Vagina (tissue), 2 donors: ENCODE measurements around the gene THSD7B. TPM values are rescaled to one million over a fixed set of nuclear protein-coding genes. Genes with fewer than 3 reads are reported as not detected.

Experiments used
- DNase-seq, 2 donors: peaks; one replicate each; pipeline ENCODE4 v3.0.0-alpha.2; 2017; ENCODE audit errors: extremely low spot score in 2 of 2
- H3K27ac ChIP-seq: fragments of 200-600 bp; sonication (generic); one replicate; pipeline ENCODE4 v1.5.1; 2019
- H3K27me3 ChIP-seq: fragments of 200-600 bp; sonication (generic); one replicate; pipeline ENCODE4 v1.5.1; 2019
- H3K36me3 ChIP-seq, 2 donors: fragments of 200-600 bp; sonication (generic); one replicate each; pipeline ENCODE4 v1.5.1; 2017 to 2019
- H3K4me1 ChIP-seq: fragments of 200-600 bp; sonication (generic); one replicate; pipeline ENCODE4 v1.5.1; 2019
- H3K4me3 ChIP-seq, 2 donors: fragments of 200-600 bp; sonication (generic); 1 replicate in 1 of 2; 2 replicates in 1 of 2; pipeline ENCODE4 v1.5.1; 2016 to 2019
- H3K9me3 ChIP-seq: fragments of 200-600 bp; sonication (generic); one replicate; pipeline ENCODE4 v1.5.1; 2019
- CTCF ChIP-seq, 3 experiments: fragments of 450-650 bp in 2 of 3; fragments of 200-600 bp in 1 of 3; sonication (generic) in 1 of 3; IDR thresholded peaks; one replicate each; pipeline ENCODE4 v1.5.1; 2017 to 2019; ENCODE audit warnings: antibody characterized with exemption in 3 of 3, mild to moderate bottlenecking in 2 of 3, moderate library complexity in 2 of 3
- POLR2A ChIP-seq, 2 donors: fragments of 450-650 bp; IDR thresholded peaks; one replicate each; pipeline ENCODE4 v1.6.1; 2017; ENCODE audit warnings: antibody characterized with exemption in 2 of 2, mild to moderate bottlenecking in 2 of 2, moderate library complexity in 2 of 2
- POLR2AphosphoS5 ChIP-seq, 2 donors: sonication (generic); formaldehyde crosslinking; IDR thresholded peaks; one replicate each; pipeline ENCODE4 v1.9.0; 2017; ENCODE audit warnings: antibody characterized with exemption in 2 of 2, mild to moderate bottlenecking in 2 of 2, low read depth in 1 of 2; ENCODE audit not compliant: insufficient read depth in 1 of 2
- intact Hi-C: fragments of 100-400 bp; cut with DNase I; formaldehyde crosslinking; loops from one replicate; pipeline ENCODE4 v1.15.1; 2023
- small RNA-seq: library from RNA; depleted of rRNA; stranded (forward); fragments of <200 nt; gene quantifications from one replicate; pipeline ENCODE3, GENCODE V24; 2016
- total RNA-seq: library from RNA; depleted of rRNA; stranded (reverse); fragments of >200 nt; gene quantifications from one replicate; pipeline ENCODE4 v1.2.3, GENCODE V29; 2016

Gene THSD7B
- total RNA-seq, 1 donor from 2014 or later = 0.49 TPM

GRCh38 chr2:137715731-137716191 lies 950.4 kb downstream of the THSD7B start:
- TF ChIP-seq POLR2A (IDR thresholded peaks at IDR 0.05) (no peak), POLR2AphosphoS5 (IDR thresholded peaks at IDR 0.05; ENCODE audit: insufficient read depth in 1 of 2, low read depth in 1 of 2) (no peak), CTCF (IDR thresholded peaks at IDR 0.05) (no peak)
- H3K27ac ChIP-seq = no peak overlapping the region
- DNase-seq = no peak
- H3K4me3 ChIP-seq = no peak overlapping the region
- intact Hi-C loops = no loop called here
- no peaks in the 10 kb centered on the region for H3K9me3 ChIP-seq
- H3K36me3 ChIP-seq = no peaks in the 10 kb centered on the region
- no peaks in the 10 kb centered on the region for H3K4me1 ChIP-seq
- H3K27me3 ChIP-seq = no peaks in the 10 kb centered on the region

GRCh38 chr2:137718786-137719185 lies 953.4 kb downstream of the THSD7B start:
- intact Hi-C loops = no loop called here
- Histone ChIP-seq H3K4me1 (no peaks in the 10 kb centered on the region), H3K9me3 (no peaks in the 10 kb centered on the region), H3K27me3 (no peaks in the 10 kb centered on the region), H3K36me3 (no peaks in the 10 kb centered on the region), H3K4me3 (no peak overlapping the region), H3K27ac (no peak overlapping the region)
- no peak for DNase-seq
- no peak for TF ChIP-seq POLR2A (IDR thresholded peaks at IDR 0.05)
- no peak for TF ChIP-seq POLR2AphosphoS5 (IDR thresholded peaks at IDR 0.05; ENCODE audit: insufficient read depth in 1 of 2, low read depth in 1 of 2)
- no peak for TF ChIP-seq CTCF (IDR thresholded peaks at IDR 0.05)

- H3K4me1 ChIP-seq = no peaks in the 10 kb centered on the region
- H3K27ac ChIP-seq = no peak overlapping the region
- H3K36me3 ChIP-seq = no peaks in the 10 kb centered on the region
- H3K27me3 ChIP-seq = no peaks in the 10 kb centered on the region
- no peak for DNase-seq
- TF ChIP-seq CTCF (IDR thresholded peaks at IDR 0.05) = no peak
- no peak for TF ChIP-seq POLR2A (IDR thresholded peaks at IDR 0.05)
- TF ChIP-seq POLR2AphosphoS5 (IDR thresholded peaks at IDR 0.05; ENCODE audit: insufficient read depth in 1 of 2, low read depth in 1 of 2) = no peak
- no peak overlapping the region for H3K4me3 ChIP-seq
- intact Hi-C loops = no loop called here
- H3K9me3 ChIP-seq = no peaks in the 10 kb centered on the region
Measured at GRCh38 chr2:137721733-137722132, 956.4 kb downstream of the THSD7B start.

GRCh38 chr2:137724912-137725311 lies 959.6 kb downstream of the THSD7B start:
- TF ChIP-seq CTCF (IDR thresholded peaks at IDR 0.05) (no peak), POLR2AphosphoS5 (IDR thresholded peaks at IDR 0.05; ENCODE audit: insufficient read depth in 1 of 2, low read depth in 1 of 2) (no peak), POLR2A (IDR thresholded peaks at IDR 0.05) (no peak)
- Histone ChIP-seq H3K27me3 (no peaks in the 10 kb centered on the region), H3K4me1 (no peaks in the 10 kb centered on the region), H3K36me3 (no peaks in the 10 kb centered on the region), H3K4me3 (no peak overlapping the region), H3K9me3 (no peaks in the 10 kb centered on the region), H3K27ac (no peak overlapping the region)
- intact Hi-C loops = no loop called here
- no peak for DNase-seq

Small RNA genes within 50 kb of the gene (small RNA-seq; reads per million reads assigned to genes)
- gene RF00019 (not detected), gene RNA5SP105 (not detected)
